ENCODE results near the gene CPVL.
A peak's percentile ranks its signal among the peaks of the same experiment; 100 is the strongest.

Gene CPVL

DNA sequence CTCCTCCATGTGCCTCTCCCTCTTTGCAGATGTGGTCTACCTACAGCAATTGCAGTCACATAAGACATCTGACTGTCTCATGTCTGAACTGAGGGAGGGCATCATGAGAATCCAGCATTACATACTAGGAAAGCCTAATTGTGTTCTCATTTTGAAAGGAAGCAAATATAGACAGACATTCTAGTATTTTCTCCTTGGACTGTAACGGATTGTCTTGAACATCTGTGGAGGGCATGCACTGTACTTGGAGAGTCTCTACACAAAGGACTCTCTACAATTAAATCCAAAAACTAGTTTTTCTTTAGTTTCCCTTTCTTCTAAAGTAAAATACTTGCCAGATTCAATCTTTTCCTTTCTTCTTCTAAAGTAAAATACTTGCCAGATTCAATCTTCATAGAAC is 153.5 kb downstream of the CPVL start:
- no peak for TF ChIP-seq ZFX (IDR thresholded peaks at IDR 0.05)
- no peak overlapping the region for H3K27ac ChIP-seq

DNA sequence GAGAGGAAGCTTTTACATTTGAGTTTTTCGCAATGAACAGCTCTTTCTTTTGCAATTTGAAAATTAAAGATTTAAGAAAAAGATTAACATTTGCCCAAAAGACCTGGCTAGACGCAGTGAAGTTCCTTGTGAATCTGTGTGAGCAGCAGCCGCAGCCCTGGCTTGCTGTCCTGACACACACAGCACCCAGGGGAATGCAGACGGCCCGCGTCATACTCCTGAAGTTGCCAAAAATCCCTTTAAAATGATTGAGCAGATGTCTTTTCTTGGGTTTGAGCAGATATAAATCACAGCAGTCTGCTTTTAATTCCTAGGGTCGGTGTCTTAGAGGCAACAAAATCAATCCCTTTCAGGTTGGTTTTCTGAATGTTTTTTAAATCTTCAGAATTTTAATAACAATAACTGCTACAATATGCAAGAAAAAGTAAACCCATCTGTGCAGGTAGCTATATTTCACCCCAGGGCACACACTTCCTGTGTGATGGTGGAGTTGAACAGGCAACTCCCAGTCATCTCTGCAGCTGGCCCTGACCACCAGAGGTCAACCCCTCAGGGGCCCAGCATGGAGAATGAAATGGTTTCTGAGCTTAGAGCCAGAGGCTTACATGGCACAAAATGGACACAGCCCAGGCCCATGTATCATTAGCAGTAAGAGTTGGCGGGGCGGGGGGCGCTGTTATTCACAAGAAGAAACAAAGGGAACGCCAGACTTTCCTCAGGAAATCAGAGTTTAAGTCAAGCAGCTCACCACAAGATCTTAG is 156.0 kb downstream of the CPVL start:
- no peak overlapping the region for H3K27ac ChIP-seq
- no peak for TF ChIP-seq ZFX (IDR thresholded peaks at IDR 0.05)
- TF ChIP-seq, protein P1, sequence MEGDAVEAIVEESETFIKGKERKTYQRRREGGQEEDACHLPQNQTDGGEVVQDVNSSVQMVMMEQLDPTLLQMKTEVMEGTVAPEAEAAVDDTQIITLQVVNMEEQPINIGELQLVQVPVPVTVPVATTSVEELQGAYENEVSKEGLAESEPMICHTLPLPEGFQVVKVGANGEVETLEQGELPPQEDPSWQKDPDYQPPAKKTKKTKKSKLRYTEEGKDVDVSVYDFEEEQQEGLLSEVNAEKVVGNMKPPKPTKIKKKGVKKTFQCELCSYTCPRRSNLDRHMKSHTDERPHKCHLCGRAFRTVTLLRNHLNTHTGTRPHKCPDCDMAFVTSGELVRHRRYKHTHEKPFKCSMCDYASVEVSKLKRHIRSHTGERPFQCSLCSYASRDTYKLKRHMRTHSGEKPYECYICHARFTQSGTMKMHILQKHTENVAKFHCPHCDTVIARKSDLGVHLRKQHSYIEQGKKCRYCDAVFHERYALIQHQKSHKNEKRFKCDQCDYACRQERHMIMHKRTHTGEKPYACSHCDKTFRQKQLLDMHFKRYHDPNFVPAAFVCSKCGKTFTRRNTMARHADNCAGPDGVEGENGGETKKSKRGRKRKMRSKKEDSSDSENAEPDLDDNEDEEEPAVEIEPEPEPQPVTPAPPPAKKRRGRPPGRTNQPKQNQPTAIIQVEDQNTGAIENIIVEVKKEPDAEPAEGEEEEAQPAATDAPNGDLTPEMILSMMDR (conservative IDR thresholded peaks at IDR 0.05): no peak

DNA sequence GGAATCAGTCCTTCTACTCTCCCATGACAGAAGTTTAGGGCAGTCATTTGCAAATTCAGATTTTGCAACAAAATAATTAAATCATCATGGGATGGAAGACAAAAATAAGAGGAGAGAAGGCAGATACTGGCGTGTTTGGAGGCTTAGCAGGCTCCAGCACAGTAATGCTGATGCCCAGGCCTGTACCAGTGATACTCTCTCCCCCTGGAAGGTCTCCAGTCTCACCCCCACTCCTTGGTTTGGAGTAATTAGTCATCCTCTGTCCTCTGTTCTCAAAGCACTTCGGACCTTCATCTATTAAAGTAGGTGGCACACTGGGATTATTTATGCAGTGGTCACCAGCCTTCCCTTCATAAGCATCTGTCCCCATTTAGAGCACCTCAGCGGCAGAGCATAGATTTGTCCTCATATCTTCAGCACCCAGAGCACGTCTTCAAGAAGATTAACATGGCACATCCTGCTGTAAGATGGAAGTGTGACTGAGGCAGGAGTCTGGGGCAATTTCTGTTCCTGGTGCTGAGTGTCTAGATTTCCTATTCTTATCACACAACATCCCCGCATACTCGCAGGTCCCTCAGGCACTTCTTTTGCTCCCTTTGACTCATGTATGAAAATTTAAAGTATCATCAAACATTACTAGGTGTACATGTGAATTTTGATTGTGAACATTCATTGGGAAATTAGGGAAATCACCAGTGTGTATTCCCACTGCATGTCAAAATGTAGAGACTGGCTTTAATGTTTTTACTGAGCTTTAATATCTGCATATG is 156.9 kb downstream of the CPVL start:
- no peak for TF ChIP-seq ZFX (IDR thresholded peaks at IDR 0.05)
- TF ChIP-seq, protein P1 (conservative IDR thresholded peaks at IDR 0.05): no peak
- H3K27ac ChIP-seq: no peak overlapping the region

DNA sequence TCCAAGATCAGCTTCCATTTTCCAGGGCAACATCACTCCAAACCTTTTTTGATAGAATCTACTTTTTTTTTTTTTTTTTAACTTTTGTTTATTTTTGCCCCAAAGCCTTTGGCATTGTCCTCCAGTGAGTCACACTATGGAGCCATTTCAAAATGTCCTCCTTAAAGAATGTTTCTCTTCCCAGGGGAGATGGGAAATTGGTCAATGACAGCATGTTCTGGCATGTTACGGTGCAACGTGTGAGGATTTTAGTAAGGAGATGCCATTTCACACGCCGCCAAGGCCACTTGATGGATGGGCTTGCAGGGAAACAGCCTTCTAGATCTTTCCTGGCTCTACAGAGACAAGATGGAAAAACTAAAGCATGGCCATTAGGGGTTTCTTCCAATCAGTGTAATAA is 157.5 kb downstream of the CPVL start:
- H3K27ac ChIP-seq: no peak overlapping the region

DNA sequence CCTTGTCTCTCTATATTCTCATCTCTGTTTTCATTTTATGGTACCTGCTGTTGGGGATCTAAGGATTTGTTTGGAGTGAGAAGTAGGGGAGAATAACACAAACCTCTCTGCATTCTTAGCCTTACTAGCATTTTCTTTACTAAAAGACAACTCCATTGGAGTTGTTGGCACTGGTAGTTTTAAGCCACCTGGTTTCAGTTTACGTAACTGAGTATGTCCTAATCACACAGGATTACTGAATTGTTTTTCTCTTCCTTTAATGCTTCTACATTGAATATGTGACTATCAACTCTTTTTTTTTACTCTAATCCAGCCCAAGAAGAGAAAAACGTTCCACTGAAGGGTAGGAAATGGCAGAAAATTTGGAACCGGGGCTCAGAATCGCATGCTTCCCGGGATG is 158.2 kb downstream of the CPVL start:
- H3K27ac ChIP-seq: no peak overlapping the region
- no peak for TF ChIP-seq ZFX (IDR thresholded peaks at IDR 0.05)
- TF ChIP-seq, protein P1 (conservative IDR thresholded peaks at IDR 0.05): no peak

More for the DNA sequence above, 157.5 kb downstream of the CPVL start:
- TF ChIP-seq, protein P1 (conservative IDR thresholded peaks at IDR 0.05): no peak
- no peak for TF ChIP-seq ZFX (IDR thresholded peaks at IDR 0.05)

DNA sequence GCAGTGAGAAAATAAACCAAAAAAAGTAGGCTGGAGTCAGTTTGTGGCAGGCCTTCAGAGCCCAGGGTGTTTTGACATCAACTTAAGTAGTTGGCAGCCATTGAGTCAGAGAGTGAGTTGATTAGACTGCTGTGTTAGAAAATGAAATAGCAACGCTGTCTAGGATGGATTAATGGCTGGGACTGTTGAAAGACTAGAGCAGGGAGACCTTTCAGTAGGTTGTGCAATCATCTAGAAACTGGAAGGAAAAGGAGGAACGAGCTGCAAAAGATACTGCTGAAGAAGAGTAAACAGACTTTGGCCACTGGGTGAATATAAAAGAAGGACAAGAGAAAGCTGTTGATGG is 159.6 kb downstream of the CPVL start:
- no peak overlapping the region; the same call in 1 of the 2 replicates for H3K27ac ChIP-seq
- no peak for TF ChIP-seq ZFX (IDR thresholded peaks at IDR 0.05)
- TF ChIP-seq, protein P1 (conservative IDR thresholded peaks at IDR 0.05): no peak

DNA sequence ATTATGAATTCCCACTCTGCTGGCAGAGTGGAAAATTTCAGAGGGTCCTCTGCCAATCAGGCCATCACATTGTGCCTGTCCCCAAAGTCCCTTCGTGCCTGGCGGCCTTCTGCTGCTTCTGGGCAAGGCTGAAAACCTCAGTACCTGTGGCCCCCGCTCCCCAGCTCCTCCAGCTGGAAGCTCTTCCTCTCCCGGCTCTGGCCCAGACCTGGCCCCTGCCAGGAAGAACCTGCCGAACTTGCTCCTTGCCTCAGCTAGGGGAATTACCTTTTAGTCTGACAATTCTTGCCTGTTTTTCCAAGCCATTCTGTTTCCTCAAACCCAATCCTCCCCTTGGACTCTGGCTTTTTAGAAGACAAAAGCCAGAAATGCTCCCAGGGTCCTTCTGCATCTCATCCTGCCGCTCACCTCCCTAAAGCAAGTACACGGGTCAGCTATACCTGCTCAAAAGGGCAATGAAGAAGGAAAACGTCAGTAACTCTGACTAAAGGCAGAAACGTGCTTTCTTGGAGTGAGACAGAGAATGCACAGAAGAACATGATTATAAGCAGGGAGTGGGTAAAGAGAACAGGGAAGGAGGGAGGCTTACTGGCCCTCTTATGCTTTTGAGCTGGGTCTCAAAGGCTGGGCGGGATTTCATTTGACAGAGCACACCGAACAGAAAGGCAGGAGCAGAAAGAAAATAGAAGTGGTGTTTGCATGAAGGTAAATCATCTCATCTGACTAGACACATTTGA is 160.1 kb downstream of the CPVL start:
- peak overlapping the region; percentile 6; the same call in 1 of the 2 replicates for H3K27ac ChIP-seq
- TF ChIP-seq ZFX (IDR thresholded peaks at IDR 0.05): no peak
- TF ChIP-seq, protein P1 (conservative IDR thresholded peaks at IDR 0.05): no peak

Measured in C4-2B (cell line).